Vagina (tissue), 2 donors: ENCODE measurements around the gene C2orf15.

ENCODE experiments used
- POLR2A ChIP-seq, 2 donors: fragments of 450-650 bp; IDR thresholded peaks; one replicate each; pipeline ENCODE4 v1.6.1; 2017; ENCODE audit warnings: antibody characterized with exemption in 2 of 2, mild to moderate bottlenecking in 2 of 2, moderate library complexity in 2 of 2
- POLR2AphosphoS5 ChIP-seq, 2 donors: sonication (generic); formaldehyde crosslinking; IDR thresholded peaks; one replicate each; pipeline ENCODE4 v1.9.0; 2017; ENCODE audit warnings: antibody characterized with exemption in 2 of 2, mild to moderate bottlenecking in 2 of 2, low read depth in 1 of 2; ENCODE audit not compliant: insufficient read depth in 1 of 2
- TF ChIP-seq, protein P1 (sequence below), 3 experiments: fragments of 450-650 bp in 2 of 3; fragments of 200-600 bp in 1 of 3; sonication (generic) in 1 of 3; IDR thresholded peaks; one replicate each; pipeline ENCODE4 v1.5.1; 2017 to 2019; ENCODE audit warnings: antibody characterized with exemption in 3 of 3, mild to moderate bottlenecking in 2 of 3, moderate library complexity in 2 of 3

DNA sequence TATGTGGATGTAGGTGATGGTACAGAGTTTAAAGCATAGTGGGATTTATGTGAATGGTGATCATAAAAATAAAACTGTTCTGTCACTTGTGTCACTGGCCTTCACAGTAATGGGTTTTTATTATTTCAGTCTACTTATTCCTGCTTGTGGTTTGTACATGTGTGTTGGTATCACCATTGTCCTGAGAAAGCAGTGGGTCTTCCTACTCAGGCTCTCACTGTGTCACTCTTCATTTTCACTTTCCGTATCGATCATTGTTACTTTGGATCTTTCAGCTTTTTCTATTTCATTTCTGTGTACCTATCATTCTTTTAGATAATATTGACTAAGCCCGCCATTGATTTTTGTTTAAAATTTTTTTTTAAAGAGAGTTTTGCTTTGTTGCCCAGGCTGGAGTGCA, 46.9 kb downstream of the C2orf15 start:
- TF ChIP-seq POLR2AphosphoS5 (IDR thresholded peaks at IDR 0.05; ENCODE audit: insufficient read depth in 1 of 2, low read depth in 1 of 2), result no peak
- TF ChIP-seq, protein P1, sequence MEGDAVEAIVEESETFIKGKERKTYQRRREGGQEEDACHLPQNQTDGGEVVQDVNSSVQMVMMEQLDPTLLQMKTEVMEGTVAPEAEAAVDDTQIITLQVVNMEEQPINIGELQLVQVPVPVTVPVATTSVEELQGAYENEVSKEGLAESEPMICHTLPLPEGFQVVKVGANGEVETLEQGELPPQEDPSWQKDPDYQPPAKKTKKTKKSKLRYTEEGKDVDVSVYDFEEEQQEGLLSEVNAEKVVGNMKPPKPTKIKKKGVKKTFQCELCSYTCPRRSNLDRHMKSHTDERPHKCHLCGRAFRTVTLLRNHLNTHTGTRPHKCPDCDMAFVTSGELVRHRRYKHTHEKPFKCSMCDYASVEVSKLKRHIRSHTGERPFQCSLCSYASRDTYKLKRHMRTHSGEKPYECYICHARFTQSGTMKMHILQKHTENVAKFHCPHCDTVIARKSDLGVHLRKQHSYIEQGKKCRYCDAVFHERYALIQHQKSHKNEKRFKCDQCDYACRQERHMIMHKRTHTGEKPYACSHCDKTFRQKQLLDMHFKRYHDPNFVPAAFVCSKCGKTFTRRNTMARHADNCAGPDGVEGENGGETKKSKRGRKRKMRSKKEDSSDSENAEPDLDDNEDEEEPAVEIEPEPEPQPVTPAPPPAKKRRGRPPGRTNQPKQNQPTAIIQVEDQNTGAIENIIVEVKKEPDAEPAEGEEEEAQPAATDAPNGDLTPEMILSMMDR (IDR thresholded peaks at IDR 0.05), result no peak
- TF ChIP-seq POLR2A (IDR thresholded peaks at IDR 0.05), result no peak
